IPS DF 4.7 (cell line): ENCODE results near the gene CRTC2.

Experiments used
- DNase-seq: peaks from one replicate; pipeline ENCODE4 v3.0.0-alpha.2; 2013; ENCODE audit warnings: low spot score; ENCODE audit errors: extremely low read depth

The CRTC2 gene

DNA sequence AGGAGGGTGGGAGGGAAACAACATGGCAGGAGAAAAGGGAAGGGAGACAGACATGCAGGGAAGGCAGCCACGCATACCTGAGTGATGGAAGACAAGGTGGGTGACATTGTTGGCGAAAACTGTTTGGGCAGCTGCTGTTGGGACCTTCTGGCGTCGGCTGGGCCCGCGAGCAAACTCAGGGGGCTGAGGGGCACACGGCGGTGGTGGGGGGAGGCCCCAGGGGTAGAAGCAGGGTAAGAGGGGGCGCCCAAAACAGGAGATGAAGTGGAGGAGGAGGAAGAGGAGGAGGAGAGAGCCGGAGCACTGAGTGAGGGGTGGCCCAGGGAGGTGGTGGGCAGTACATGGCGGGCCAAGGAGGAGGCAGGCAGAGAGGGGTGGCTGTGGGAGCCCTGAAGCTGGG is 7.2 kb downstream of the CRTC2 start:
- no peak for DNase-seq

DNA sequence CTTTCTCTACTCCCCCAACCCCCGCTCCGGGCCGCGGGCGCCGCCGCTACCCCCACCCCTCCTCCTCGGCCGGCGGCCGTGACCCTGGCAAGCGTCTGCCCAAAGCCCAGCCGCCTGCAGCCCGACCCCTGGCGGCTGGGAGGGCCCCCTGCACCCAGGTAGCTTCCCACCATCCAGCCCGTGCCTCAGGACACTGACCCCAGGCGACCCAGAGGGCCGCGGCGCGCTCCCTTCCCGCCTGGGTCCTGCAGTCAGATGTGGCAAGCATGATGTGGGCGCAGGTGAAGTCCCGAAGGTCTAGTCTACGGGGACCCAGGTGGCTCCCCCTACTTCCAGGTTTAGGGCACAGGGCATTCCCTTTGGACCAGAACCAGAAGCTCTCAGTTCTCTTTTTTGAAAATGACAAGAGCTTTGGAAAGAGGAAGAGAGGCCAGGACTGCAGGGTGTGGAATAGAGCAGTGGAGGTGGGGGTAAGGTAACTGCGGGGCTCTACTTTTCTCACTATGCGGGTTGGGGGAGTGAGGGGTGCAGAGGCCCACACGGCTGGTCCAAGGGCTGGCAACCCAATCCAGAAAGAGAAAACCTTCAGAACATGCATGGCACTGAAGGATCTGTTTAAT is 11.7 kb downstream of the CRTC2 start, which contains the start of gene DENND4B:
TSS of gene DENND4B (minus strand) at position 97 of the 620 bp plus-strand sequence. CDS start 2,344 bp downstream, outside the sequence.
- DNase-seq: no peak

DNA sequence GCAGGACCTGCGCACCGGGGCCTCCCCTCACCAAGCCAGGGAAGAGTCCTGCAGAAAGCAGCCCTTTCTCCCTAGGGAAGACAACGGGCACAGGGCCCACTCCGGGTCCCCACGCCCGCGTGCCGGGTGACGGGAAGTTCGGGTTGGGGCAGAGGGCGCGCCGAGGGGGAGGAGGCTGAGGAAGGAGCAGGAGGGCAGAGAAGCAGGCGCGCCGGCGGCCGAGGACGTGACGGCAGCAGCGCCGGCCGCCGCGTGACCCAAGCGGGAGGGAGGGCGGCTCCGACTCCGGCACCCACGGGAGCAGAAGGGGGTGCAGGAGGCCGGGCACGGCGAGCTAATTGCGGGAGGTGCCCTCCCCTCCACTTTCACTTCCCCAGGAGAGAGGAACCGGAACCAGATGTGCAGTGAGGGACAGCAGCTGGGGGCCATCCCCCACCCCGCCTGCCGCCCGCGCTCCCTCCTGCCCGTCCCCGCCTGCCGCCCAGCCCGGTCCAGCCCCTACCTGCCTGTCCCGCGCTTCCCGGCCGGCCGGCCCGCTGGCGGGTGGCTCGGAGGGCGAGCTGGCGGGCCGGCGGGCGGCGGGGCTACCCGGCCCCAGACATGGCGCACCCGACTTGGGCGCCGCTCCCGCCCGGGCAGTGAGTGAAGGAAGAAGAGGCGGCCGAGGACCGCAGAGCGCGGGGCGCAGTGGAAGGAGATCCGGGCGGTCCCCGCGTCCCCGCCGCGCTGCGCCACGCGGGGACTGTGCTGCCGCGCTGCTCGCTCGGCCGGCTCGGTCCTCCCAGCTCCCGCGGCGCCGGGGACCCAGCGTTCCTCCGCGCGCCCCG is 12.4 kb downstream of the CRTC2 start:
- DNase-seq: no peak

DNA sequence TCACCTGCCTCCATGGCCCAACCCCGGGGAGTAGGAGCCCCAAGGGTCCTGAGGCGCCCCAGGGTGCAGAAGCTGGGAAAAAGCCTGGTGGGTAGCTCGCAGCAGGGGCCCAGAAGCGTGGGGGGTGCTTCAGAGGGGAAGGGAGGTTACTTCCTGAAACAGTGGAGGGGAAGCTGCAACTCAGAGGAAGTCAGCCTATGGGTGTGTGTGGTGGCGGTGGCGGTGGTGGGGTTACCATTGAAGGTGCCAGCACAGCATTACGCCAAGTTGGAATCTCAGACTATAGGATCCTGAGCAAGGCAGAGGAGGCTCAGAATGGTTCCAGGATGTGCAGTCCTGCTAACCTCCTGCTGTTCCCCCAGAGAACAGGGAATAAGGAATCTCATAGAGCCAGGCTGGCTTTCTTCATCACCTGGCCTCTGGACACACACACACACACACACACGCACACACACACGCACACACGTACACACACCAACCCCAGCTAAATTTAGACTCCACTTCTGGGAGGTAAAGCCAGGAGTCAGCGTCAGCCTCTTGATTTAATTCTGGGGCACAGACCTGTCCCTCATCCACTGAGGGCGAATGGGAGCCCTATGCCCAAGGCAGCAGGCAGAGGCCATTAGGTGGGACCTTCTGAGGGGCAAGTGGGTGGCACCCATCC is 13.1 kb downstream of the CRTC2 start:
- DNase-seq: no peak

DNA sequence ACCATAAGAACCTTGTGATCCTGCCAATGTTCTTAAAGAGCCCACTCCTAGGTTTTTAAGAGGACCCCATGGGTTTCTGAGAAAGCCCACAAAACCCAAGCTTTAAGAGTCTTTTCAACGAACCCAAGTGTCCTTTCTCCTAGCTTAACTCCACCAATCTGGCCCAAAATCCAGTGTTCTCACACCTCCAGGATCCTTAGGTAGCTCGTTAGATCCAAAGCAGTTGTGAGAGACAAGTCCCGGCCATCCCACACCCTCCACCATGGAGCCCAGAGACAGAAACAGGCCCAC is 13.6 kb downstream of the CRTC2 start:
- DNase-seq: no peak

DNA sequence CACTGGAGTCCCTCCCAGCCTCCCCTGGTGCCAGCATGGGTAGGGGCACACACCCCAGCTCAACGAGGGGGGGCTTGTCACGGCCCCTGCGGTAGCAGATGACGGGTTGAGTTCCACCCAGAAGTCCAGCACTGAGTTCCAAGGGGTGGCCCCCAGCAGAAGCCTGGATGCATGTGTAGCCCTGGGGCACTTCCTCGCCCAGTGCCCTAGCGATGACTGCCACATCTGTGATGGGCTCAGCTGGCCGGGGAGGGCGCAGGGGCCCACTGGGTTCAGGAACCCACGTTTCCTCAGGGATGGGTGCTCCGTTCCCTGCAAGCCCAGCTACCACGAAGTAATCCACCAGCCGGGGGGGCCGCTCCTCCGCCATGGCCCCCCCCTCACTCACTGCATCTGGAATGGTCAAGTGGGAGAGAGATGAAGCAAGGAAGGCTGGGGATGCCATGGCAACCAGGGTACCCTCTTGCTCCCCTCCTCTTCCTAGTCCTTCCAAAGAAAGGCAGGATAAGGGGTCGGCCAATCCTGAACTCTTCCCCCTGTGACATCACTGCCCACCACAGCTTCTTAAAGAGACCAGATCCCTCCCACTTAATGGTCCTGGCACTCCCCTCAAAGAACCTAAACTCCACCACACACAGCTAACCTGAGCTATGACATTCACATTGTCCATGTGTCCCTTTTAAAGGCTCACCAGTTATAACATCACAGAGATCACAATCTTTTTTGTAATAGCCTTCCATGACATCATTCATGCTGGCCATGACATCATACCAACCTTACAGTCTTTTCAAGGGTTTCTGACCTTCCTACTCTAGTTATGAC is 14.2 kb downstream of the CRTC2 start:
- no peak for DNase-seq

DNA sequence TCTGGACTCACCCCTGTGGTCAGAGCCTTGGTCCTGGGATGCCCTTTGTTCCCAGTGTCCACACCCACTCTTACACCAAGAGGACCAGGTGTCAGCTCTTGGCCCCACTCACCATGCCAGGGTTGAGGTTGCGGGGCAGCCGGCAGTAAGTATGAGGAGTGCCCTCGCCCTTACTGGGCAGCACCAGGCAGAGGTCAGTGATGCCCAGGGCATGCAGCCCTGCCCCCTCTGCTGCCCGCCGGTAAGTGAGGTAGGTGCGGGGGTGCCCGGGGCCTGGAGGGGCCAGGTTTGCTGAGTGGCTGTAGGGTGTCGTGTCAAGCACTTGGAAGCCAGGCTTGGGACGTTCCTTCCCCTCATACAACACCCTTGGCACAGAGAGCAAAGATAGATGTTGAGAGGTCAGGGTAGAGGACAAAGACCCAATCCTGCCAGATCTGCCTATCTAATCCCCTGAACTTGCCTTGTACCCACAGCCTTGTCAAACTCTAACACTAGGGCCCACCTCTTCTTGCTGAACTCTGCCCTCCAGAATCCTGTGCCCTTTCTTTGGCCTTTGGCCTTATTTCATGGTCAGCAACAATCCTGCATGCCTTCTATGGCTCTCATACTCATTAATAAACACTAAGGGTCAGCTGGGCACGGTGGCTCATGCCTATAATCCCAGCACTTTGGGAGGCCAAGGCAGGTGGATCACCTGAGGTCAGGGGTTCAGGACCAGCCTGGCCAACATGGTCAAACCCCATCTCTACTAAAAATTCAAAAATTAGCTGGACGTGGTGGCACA is 15.5 kb downstream of the CRTC2 start:
- no peak for DNase-seq

DNA sequence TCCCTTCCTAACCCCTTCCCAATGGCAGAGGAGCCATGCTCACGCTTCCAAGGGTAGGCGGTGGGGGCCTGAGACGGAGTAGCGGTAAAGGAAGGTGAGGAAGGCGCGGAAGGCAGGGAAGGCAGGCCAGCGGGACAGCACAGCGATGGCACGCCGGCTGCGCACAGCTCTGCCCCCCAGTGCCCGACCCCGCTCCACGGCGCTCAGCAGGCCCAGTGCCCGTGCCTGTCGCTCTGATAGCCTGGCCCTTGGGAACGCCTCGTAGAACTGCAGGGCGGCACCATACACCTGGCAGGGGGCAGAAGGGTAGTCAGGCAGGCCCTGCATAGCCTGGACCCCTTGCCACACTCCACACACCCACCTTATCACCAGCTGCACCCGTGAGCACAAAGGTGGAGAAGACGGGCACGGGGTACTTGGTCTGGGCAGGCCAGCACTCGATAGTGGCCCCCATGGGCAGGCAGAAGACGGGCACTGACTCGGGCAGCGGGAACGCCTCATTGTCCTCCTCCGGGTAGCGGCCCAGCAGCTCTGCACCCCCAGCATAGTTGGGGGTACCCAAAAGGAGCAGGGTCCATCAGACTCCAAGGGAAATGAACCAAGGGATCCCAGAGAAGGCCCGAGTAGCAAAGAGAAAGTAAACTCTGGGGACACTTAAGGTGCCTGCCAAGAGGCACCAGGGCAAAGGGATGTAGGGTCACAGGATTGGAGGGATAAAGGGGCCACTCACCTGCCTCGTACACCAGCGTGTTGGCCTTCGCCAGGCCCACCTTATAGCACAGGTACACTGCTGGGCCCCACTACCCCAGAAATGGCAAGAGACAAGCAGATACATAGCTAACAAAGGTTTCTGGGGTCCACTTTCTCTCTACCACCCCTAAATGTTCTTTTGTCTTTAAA is 16.3 kb downstream of the CRTC2 start:
- DNase-seq: no peak

DNA sequence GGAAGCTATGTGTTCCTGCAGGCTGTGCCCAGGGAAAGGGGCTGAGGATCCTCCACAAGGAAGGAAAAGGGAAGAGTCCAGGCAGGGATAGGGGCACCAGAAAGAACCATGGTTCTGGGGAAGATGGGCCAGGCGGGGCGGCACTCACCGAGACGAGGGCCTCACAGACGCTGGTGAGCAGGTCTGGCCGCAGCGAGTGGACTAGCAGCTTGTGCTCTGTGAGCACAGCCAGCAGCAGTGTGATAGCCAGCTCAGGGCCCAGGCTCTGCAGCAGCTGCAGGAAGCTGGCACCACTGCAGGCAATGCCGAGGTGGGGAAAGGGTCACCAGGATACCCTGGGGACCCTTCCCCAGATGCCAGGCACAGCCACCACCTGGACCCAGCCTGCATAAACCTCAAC is 17.7 kb downstream of the CRTC2 start:
- DNase-seq: no peak

DNA sequence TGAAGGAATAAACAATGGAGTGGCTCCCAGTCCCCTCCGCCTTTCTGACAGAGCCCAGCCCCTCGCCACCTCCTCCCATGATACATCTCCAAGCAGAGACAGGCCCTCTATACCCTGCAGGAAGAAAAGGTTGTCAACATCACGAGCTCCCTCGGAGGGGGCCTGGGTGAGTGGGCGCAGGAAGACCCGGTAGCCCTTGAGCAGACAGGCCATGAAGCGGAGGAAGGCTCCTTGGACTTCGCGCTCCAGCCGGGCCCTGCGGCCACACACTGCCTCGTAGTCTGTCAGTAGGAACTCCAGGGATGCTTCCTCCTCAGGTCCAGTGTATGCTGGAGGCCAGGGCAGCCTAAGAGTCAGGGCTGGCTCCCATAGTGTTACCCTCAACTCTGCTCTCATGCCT is 18.9 kb downstream of the CRTC2 start:
- no peak for DNase-seq

DNA sequence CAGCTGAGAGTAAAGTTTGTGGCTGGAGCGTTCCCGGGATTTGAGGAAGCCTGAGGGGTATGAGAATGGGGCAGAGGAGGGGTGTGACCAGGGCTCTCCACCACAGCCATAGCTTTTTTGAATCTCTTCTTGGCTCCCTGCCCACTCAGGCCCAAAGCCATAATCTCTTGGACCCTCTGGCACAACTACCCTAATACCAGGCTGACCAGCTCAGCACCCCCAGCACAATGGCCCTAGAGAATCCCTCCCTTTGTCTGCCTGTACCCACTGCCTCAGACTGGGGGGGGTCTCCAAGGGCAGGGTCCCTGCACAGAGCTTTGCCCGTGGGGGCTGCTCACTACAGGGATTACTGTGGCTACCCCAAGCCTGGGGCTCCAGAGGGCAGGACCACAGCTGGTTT is 19.4 kb downstream of the CRTC2 start:
- no peak for DNase-seq

DNA sequence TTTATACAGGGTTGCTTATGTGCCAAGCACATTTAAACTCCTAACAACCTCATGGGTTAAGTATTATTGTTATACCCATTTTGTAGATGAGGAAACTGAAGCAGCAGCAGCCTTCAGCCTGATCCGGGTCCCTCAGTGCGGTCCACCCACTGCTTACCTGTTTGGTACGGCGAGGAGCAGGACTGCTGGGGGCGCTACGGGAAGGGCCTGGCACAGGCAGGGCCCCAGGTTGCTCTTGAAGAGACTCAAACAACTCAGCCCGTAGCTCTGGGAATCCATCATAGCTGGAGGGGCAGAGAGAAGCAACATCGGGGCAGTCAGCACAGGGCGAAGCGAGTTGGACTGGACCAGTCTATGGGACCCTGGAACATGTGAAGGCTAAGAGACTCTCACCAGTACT is 21.1 kb downstream of the CRTC2 start:
- no peak for DNase-seq

DNA sequence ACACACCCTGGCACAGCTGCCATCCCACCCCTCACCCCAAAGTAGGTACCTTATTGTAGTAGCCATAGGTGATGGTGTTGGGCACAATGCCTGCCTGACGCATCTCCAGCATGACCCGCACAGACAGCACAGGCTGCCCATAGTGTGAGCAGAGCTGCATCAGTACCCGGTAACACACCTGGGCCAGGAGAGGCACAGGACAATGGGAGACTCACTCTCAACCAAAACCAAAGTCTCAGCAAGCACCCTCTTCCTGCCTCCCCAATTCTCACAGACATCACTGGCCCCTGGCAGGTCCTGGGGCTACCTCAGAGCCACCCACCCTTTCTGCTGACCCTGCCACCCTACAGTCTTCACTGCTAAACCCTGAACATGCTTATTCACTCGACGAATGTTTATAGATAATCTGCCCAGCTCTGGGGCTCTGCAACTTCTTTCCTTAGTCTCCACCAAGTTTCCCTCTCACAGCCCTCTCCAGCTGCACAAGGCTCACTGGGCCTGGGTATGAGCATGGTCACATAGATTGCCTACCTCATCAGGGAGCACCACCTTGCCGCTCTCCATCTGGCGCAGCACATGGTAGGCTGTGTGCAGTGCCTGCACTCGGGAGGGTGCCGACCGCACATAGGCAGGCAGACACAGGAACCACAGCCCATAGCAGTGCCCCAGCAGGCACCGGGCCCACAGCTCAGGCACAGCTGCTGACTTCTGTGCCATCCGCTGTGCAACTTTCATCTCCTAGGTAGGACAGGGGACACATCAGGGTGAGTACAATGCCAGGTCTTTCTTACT is 22.2 kb downstream of the CRTC2 start:
- no peak for DNase-seq

DNA sequence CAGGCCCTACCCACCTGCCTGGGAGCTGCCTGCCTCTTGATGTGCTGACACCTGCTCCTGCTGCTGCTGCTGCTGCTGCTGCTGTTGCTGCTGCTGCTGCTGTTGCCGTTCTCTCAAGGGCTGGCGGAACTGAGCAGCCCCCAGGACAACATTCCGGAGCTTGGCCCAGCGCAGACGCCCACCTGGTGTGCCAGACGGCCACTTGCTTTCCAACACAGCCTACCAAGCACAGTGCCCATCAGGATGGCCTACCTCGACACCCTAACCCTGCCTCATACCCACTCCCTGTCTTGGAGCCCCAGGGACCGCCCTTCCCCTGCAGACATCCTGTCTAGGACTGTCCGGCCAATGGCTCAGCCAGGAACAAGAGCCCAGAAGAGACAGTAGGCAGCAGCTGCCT is 23.7 kb downstream of the CRTC2 start:
- no peak for DNase-seq

DNA sequence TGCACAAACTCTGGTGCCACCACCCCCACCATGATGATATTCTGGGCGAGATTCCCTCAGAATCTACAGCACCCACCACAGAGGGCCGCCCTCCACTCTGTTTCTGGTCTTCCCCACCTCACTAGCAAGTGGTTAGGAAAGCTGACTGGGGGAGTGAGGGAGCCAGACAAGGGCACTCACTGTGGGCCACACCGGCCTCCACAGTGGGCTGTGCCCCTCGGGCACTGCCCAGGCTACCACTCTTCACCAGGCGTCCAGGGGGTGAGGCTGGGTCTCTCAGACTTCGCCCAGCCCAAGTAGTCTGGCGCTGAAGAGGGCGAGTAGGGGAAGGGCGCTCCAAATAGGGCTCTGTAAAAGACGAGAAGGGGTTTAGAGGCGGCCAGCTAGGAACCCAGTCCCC is 24.5 kb downstream of the CRTC2 start:
- DNase-seq: no peak

DNA sequence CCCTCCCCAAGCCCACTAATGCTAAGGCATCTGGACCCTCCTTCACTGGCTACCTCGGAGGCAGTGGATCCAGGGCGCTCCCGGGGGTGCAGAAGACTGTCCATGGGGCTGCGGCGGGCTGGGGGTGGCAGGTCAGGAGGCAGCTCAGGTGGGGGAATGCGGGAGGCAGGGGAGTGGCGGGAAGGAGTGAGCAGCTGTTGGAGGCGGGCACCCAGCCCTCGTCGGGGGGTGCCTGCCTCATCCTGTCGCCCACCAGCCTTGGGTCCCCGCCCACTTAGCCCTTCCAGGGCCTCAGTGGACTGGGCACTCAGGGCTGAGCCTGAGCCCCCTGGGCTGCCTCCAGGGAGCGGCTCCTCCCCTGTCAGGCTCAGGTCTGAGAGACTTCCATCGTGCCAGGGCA is 25.0 kb downstream of the CRTC2 start:
- no peak for DNase-seq

DNA sequence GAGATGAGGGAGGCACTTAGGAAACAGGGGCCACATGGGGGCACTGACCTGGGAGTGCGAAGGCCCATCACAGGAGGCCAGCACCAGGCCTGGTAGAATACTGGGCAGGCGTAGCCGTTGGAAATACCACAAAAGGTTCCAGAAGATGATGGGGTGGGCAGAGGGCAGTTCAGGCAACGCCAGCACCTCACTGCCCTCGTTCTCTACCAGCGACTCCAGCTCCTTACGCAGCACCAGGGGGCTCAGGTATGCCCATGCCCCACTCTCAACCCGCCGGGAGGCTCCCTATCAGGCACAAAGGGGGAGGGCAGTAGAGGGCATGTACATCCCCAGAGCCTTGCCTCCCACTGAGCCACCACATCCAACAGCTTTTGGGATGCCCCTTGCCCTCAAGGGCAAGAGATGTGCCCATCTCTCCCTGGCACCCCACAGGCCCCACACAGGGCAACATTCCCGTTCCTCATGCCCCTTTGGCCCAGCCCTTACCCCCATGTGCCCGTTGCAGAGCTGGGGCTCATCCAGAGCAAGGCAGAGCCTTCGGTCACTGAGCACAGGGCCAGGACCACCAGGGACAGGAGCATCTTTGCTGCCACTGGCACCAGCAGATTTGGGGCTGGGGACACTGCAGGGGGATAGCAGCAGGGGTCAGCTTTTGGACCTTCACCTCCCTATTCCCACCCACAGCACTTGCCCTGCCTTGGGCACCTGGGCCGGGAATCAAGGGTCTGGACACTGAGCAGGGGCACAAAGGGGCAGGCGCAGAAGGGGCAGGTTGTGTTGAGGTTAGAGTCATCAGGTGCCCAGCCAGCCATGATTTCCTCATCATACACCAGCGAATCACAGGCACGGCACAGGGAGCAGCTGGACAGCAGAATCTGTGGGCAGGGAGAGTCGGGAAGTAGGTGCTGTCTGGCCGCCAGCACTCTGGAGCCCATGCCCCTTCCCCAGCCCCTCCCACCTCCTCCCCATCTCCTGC is 26.0 kb downstream of the CRTC2 start:
- DNase-seq: no peak
